Measurements from ENCODE around the gene PBX1.

Gene PBX1

DNA sequence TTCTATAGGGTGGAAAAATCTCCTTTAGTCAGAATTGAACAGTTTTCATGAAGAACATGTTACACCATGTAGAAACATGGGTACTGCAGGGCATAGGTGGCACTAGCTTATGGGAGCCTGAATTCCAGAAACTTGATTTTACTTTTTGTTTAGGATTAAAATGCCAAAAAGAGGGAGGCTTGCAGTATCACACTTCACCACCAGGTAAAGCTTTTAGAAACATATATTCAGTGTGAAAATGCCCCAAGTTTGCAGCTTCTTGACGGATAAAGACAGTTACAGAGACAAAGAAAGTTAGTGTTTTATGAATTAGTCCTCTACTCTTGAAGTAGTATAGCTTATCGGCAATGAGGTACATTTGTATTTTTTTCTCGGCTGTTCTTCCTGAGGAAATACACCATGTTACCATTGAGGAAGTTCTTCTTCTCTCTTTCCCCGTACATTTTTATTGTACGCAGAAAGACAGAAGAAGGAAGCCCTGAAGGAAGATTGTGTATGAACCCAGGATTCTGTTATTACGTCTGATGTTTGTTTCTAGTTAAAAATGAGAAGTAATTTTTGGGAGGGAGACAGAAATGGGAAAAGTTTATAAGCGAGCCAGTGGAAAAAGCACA lies 66.1 kb downstream of the PBX1 start:
- no peak overlapping the region for H2AFZ ChIP-seq (ENCODE audit: low read length)
- H3K9me3 ChIP-seq (replicated peaks; ENCODE audit: insufficient read depth, low read length), result no peaks in the 10 kb centered on the region
- no peaks in the 10 kb centered on the region for H3K9me2 ChIP-seq (replicated peaks; ENCODE audit: insufficient read depth, low read length)
- no peaks in the 10 kb centered on the region for H3K36me3 ChIP-seq (replicated peaks; ENCODE audit: insufficient read depth, low read length)
- H3K79me2 ChIP-seq (ENCODE audit: low read length), result peaks cover 3% of the 10 kb centered on the region; the same call in 1 of the 2 replicates
- no peak overlapping the region for H3K27ac ChIP-seq (ENCODE audit: low read length)
- no peaks in the 10 kb centered on the region for H4K20me1 ChIP-seq (ENCODE audit: insufficient read depth, low read length)
- DNase-seq, result no peak
- H3K4me2 ChIP-seq (ENCODE audit: low read depth, low read length), result 0 out of 2 replicates have a peak overlapping the region, but pooled peaks have one; percentile 2
- no peak overlapping the region for H3K4me3 ChIP-seq (ENCODE audit: low read length)
- H3F3A ChIP-seq (ENCODE audit: insufficient read depth, low read length), result no peaks in the 10 kb centered on the region
- H3K4me1 ChIP-seq (ENCODE audit: low read length), result peaks cover 17% of the 10 kb centered on the region
- no peak for TF ChIP-seq EZH2phosphoT487 (IDR thresholded peaks at IDR 0.05; ENCODE audit: low read length)
- TF ChIP-seq, protein P1, sequence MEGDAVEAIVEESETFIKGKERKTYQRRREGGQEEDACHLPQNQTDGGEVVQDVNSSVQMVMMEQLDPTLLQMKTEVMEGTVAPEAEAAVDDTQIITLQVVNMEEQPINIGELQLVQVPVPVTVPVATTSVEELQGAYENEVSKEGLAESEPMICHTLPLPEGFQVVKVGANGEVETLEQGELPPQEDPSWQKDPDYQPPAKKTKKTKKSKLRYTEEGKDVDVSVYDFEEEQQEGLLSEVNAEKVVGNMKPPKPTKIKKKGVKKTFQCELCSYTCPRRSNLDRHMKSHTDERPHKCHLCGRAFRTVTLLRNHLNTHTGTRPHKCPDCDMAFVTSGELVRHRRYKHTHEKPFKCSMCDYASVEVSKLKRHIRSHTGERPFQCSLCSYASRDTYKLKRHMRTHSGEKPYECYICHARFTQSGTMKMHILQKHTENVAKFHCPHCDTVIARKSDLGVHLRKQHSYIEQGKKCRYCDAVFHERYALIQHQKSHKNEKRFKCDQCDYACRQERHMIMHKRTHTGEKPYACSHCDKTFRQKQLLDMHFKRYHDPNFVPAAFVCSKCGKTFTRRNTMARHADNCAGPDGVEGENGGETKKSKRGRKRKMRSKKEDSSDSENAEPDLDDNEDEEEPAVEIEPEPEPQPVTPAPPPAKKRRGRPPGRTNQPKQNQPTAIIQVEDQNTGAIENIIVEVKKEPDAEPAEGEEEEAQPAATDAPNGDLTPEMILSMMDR (IDR thresholded peaks at IDR 0.05; ENCODE audit: low read length), result peak; percentile 38
- no peaks in the 10 kb centered on the region for H3K27me3 ChIP-seq (replicated peaks; ENCODE audit: insufficient read depth, low read length)
- no peak overlapping the region for H3K9ac ChIP-seq (ENCODE audit: low read length)

DNA sequence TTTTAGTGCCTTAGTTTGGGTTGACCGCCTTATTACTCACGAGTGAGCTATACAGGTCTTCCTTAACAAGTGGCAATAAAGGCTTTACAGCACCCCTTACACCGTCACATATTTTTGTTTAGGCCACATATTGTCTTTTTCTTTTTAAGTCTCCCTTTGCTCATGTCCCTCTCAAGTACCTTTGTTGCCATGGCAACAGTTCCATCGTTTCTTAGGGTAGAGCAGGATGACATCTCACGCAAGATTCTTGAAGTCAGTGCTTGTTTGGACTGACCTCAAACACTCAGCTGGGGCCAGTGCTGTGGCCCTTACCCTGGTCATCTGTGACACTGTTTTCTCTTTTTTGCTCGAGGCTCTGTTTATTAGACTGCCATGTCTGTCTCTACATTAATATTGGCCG lies 69.8 kb downstream of the PBX1 start:
- TF ChIP-seq, protein P1 (IDR thresholded peaks at IDR 0.05; ENCODE audit: low read length), result no peak
- TF ChIP-seq EZH2 (optimal IDR thresholded peaks at IDR 0.05; ENCODE audit: low read depth, low read length) (no peak), EZH2phosphoT487 (IDR thresholded peaks at IDR 0.05; ENCODE audit: low read length) (no peak)
- Histone ChIP-seq H3K9me2 (replicated peaks; ENCODE audit: insufficient read depth, low read length) (no peaks in the 10 kb centered on the region), H3K4me3 (ENCODE audit: low read length) (no peak overlapping the region), H3K36me3 (replicated peaks; ENCODE audit: insufficient read depth, low read length) (no peaks in the 10 kb centered on the region), H3F3A (ENCODE audit: insufficient read depth, low read length) (peaks cover 5% of the 10 kb centered on the region; the same call in 1 of the 2 replicates), H3K27ac (ENCODE audit: low read length) (no peak overlapping the region), H3K79me2 (ENCODE audit: low read length) (peaks cover 3% of the 10 kb centered on the region; the same call in 1 of the 2 replicates), H3K9me3 (replicated peaks; ENCODE audit: insufficient read depth, low read length) (no peaks in the 10 kb centered on the region), H3K4me2 (ENCODE audit: low read depth, low read length) (no peak overlapping the region), H2AFZ (ENCODE audit: low read length) (no peak overlapping the region), H3K27me3 (replicated peaks; ENCODE audit: insufficient read depth, low read length) (no peaks in the 10 kb centered on the region), H3K4me1 (ENCODE audit: low read length) (peaks cover 34% of the 10 kb centered on the region), H4K20me1 (ENCODE audit: insufficient read depth, low read length) (no peaks in the 10 kb centered on the region), H3K9ac (ENCODE audit: low read length) (no peak overlapping the region)
- no peak for DNase-seq

DNA sequence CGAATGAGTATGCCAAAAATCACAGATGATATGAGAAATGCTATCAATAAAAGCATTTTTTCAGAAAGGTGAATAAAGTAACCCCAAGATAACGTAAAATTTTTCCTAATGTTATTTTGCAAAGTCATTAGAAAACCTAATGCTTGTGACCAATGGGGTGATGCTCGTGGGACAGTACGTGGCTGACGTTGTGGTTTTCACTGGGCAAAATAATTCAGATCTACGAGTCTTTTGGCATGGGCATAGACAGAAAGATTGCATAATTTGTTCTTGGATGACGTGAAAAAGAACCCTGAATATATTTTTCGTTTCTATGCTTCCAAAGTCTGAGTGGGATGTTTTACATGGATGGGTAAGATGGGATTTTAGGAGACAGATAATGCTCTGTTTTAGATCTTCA lies 71.0 kb downstream of the PBX1 start:
- Histone ChIP-seq H3K4me3 (ENCODE audit: low read length) (no peak overlapping the region), H3F3A (ENCODE audit: insufficient read depth, low read length) (peaks cover 5% of the 10 kb centered on the region; the same call in 1 of the 2 replicates), H3K4me1 (ENCODE audit: low read length) (peaks cover 27% of the 10 kb centered on the region), H3K9ac (ENCODE audit: low read length) (no peak overlapping the region), H3K27ac (ENCODE audit: low read length) (no peak overlapping the region), H3K36me3 (replicated peaks; ENCODE audit: insufficient read depth, low read length) (no peaks in the 10 kb centered on the region), H4K20me1 (ENCODE audit: insufficient read depth, low read length) (no peaks in the 10 kb centered on the region), H2AFZ (ENCODE audit: low read length) (no peak overlapping the region), H3K9me3 (replicated peaks; ENCODE audit: insufficient read depth, low read length) (no peaks in the 10 kb centered on the region), H3K79me2 (ENCODE audit: low read length) (peaks cover 3% of the 10 kb centered on the region; the same call in 1 of the 2 replicates), H3K27me3 (replicated peaks; ENCODE audit: insufficient read depth, low read length) (no peaks in the 10 kb centered on the region), H3K4me2 (ENCODE audit: low read depth, low read length) (no peak overlapping the region), H3K9me2 (replicated peaks; ENCODE audit: insufficient read depth, low read length) (no peaks in the 10 kb centered on the region)
- no peak for DNase-seq
- TF ChIP-seq EZH2 (optimal IDR thresholded peaks at IDR 0.05; ENCODE audit: low read depth, low read length) (no peak), EZH2phosphoT487 (IDR thresholded peaks at IDR 0.05; ENCODE audit: low read length) (no peak)
- TF ChIP-seq, protein P1 (IDR thresholded peaks at IDR 0.05; ENCODE audit: low read length), result no peak
